Measurements from ENCODE around the gene TARBP1.
"Not testable (repeated sequence)": the region's sequence is repeated elsewhere in the genome, so short reads cannot be mapped to it uniquely, and the experiment has no call there.

Gene TARBP1

GRCh38 chr1:234478481-234479309, at the start of gene TARBP1:
Gene TARBP1 (minus strand): TSS chr1:234479179. CDS start chr1:234479103, 76 bp downstream.
- DNase-seq (ENCODE audit: low read depth), result peak; percentile 72

GRCh38 chr1:234528074-234528865, 49.3 kb upstream of the TARBP1 start:
- no peak for DNase-seq (ENCODE audit: low read depth)

GRCh38 chr1:234527346-234527745, 48.4 kb upstream of the TARBP1 start:
- DNase-seq (ENCODE audit: low read depth), result no peak

GRCh38 chr1:234526922-234527321, 47.9 kb upstream of the TARBP1 start:
- DNase-seq (ENCODE audit: low read depth), result no peak

- DNase-seq (ENCODE audit: low read depth), result no peak
These were observed 46.3 kb upstream of the TARBP1 start for GRCh38 chr1:234525099-234525799.

- no peak for DNase-seq (ENCODE audit: low read depth)
These were observed 42.9 kb upstream of the TARBP1 start for GRCh38 chr1:234521836-234522235.

- no peak for DNase-seq (ENCODE audit: low read depth)
These were observed 42.2 kb upstream of the TARBP1 start for GRCh38 chr1:234520908-234521817.

- DNase-seq (ENCODE audit: low read depth), result no peak
These were observed 40.5 kb upstream of the TARBP1 start for GRCh38 chr1:234519506-234519905.

GRCh38 chr1:234518876-234519275, 39.9 kb upstream of the TARBP1 start:
- no peak for DNase-seq (ENCODE audit: low read depth)

- not testable (repeated sequence) for DNase-seq (ENCODE audit: low read depth)
These were observed 39.1 kb upstream of the TARBP1 start for GRCh38 chr1:234518086-234518485.

- DNase-seq (ENCODE audit: low read depth), result peak; percentile 43
These were observed 38.3 kb upstream of the TARBP1 start for GRCh38 chr1:234517110-234517802.

GRCh38 chr1:234515821-234516241, 36.9 kb upstream of the TARBP1 start:
- DNase-seq (ENCODE audit: low read depth), result peak; percentile 44

- DNase-seq (ENCODE audit: low read depth), result peak; percentile 42
These were observed 36.4 kb upstream of the TARBP1 start for GRCh38 chr1:234515411-234515810.

GRCh38 chr1:234512451-234512861, 33.5 kb upstream of the TARBP1 start:
- DNase-seq (ENCODE audit: low read depth), result no peak

- DNase-seq (ENCODE audit: low read depth), result peak; percentile 64
These were observed 30.7 kb upstream of the TARBP1 start for GRCh38 chr1:234509457-234510328.

GRCh38 chr1:234507626-234508387, 28.8 kb upstream of the TARBP1 start:
- no peak for DNase-seq (ENCODE audit: low read depth)

- no peak for DNase-seq (ENCODE audit: low read depth)
These were observed 28.1 kb upstream of the TARBP1 start for GRCh38 chr1:234507089-234507488.

- peak; percentile 88 for DNase-seq (ENCODE audit: low read depth)
These were observed 26.8 kb upstream of the TARBP1 start for GRCh38 chr1:234505769-234506102.

Measured in fibroblast of gingiva (primary cell).